GM19324 (cell line): ENCODE data around the gene KRTAP25-1.

Source experiments
- ATAC-seq: cut with Tn5 transposase; IDR thresholded peaks from one replicate; pipeline ENCODE4 v1.9.1; 2021; ENCODE audit warnings: mild to moderate bottlenecking, moderate library complexity; ENCODE audit not compliant: unreplicated experiment, low FRiP score

Gene KRTAP25-1

GRCh38 chr21:30289215-30289614 lies at the start of gene KRTAP25-1:
Gene KRTAP25-1 (minus strand): TSS chr21:30289514. CDS start chr21:30289490, 24 bp downstream.
- no peak for ATAC-seq

GRCh38 chr21:30338717-30339116 lies 49.4 kb upstream of the KRTAP25-1 start:
- no peak for ATAC-seq

- no peak for ATAC-seq
Observed at GRCh38 chr21:30337772-30338171, 48.5 kb upstream of the KRTAP25-1 start.

DNA sequence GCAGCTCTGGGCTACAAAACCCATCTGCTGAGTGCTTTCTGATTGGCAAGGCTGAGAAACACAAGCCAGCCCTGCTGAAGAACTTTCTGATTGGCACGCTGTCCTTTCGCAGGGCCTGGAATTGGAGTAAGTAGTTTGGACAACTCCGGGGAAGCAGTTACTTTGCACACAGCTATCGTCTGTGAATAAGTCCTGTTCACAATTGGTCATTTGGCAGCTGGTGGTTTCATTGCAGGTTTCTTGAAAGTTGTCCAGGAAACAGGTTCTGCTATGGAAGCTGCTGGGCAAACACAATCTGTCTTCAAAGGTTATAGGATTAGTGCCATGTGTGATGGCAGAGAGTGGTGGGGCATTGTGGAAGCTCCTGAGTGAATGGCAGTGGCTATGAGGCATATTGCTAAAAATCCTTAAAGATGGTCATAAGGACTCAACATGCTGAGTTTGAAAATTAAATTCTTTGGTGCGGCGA lies 48.0 kb upstream of the KRTAP25-1 start, which contains the start of gene KRTAP27-1:
TSS of gene KRTAP27-1 (minus strand) at position 419 of the 469 bp plus-strand sequence. CDS start at position 393, 26 bp downstream.
- no peak for ATAC-seq

- ATAC-seq: no peak
Observed at GRCh38 chr21:30336596-30336995, 47.3 kb upstream of the KRTAP25-1 start.

DNA sequence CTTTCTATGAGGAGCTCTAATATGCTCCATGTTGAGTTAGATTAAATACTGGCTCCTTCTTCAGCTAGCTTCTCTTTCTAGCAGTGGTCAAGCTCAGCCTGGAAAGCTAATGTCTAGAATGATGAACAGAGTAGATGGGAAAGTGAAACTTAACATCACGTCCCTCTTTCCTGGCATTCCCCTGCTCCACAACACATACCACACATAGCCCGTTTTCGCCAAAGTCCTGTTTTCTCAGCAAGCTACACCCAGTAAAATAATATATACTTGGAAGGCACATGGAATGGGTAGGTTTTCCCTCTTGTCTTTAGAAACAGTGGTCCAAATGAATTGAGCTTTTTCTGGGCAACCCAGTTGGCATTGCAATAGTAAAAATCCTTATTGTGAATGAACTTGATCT lies 44.4 kb upstream of the KRTAP25-1 start:
- ATAC-seq: no peak

GRCh38 chr21:30332681-30333080 lies 43.4 kb upstream of the KRTAP25-1 start:
- ATAC-seq: no peak

DNA sequence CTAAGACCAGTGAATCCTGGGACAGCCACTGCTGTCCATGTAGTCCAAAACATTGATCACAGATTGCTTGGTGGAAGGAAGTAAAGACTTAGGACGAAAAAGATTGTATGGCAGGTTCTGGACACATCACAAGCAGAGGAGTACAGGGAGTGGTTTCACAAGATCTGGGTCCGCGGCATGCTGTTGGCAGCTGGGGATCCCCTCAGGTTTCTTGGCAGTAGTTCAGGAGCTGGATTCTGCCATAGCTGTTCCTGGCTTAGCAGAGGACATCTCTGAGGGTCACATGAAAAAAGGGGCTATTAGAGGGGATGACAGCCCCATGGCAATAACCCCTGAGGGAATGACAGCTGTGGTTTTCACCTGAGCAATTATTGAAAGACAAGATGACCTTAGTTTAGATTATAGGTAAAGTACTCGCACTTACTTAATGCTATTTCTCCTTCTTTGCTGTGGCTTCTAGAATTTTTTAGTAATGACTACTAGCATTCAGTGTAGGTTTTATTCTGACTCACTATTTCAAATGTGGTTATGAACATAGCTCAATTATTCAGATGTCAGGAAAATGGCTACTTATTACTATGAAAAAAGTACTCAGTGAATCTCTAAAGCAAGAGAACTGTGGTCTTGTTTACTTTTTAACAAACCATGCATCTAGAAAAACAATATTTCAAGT lies 40.0 kb upstream of the KRTAP25-1 start:
- no peak for ATAC-seq

DNA sequence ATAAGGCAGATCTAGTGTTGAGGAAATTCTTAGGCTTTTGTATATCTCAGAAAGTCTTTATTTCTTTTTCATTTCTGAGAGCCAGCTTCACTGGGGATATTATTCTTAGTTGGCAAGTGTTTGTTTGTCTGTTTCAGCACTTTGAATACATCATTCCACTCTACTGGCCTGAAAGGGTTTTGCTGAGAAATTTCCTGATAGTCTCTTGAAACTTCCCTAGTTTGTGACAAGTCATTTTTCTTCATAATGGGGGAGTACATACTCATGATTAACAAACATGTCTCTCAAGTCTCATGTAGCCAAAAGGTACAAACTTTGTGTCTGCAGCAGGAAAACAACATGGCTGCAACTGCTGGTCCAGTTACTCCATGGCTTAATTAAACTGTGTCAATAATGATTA lies 37.1 kb upstream of the KRTAP25-1 start:
- ATAC-seq: no peak

- no peak for ATAC-seq
Observed at GRCh38 chr21:30320215-30320614, 30.9 kb upstream of the KRTAP25-1 start, which contains the start of gene KRTAP26-1. Gene KRTAP26-1 (minus strand): TSS chr21:30320315. CDS start chr21:30320035, 280 bp downstream.

GRCh38 chr21:30315701-30316100 lies 26.4 kb upstream of the KRTAP25-1 start:
- no peak for ATAC-seq

DNA sequence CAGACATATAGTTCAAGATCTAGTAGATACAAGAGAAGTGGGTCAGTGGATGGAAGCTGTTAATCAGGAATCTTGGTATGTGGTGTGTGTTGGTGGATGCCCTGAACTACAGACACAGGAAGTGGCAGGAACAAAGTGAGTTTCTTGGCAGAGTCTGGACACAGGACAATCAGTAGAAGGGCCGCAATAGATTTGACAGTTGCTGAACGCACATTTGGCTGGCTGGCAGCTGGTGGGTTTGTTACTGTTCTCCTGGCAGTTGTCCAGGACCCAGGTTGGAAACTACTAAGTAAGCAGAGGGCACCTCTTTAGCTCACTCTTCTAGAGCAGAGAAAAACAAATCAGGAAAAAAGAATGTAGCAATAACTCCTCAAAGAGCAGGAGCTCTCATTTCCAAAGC lies 17.6 kb upstream of the KRTAP25-1 start:
- no peak for ATAC-seq

- no peak for ATAC-seq
Observed at GRCh38 chr21:30305136-30305535, 15.8 kb upstream of the KRTAP25-1 start.

GRCh38 chr21:30282850-30283249 lies 6.5 kb downstream of the KRTAP25-1 start, which contains the start of gene KRTAP24-1:
Gene KRTAP24-1 (minus strand): TSS chr21:30282950. CDS start chr21:30282932, 18 bp downstream.
- ATAC-seq: no peak

DNA sequence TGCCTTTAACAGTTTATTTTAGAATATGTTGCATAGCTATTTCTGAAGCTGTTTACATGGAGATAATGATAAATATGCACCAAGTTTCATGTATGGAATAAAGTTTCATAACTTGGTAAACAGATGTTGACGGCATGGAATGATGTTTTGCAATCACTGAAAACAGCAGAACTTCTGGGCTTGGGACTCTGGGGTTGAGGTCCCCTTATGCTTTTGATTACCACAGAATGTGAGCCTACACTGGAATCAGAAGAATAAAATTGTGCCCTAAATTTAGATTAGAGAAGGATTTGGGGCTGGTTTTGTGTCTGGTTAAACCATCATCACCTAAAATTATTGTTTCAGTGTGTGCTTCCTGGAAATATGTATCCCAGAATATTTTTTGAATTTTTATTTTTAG lies 17.7 kb downstream of the KRTAP25-1 start:
- no peak for ATAC-seq

GRCh38 chr21:30271156-30271555 lies 18.2 kb downstream of the KRTAP25-1 start:
- no peak for ATAC-seq

DNA sequence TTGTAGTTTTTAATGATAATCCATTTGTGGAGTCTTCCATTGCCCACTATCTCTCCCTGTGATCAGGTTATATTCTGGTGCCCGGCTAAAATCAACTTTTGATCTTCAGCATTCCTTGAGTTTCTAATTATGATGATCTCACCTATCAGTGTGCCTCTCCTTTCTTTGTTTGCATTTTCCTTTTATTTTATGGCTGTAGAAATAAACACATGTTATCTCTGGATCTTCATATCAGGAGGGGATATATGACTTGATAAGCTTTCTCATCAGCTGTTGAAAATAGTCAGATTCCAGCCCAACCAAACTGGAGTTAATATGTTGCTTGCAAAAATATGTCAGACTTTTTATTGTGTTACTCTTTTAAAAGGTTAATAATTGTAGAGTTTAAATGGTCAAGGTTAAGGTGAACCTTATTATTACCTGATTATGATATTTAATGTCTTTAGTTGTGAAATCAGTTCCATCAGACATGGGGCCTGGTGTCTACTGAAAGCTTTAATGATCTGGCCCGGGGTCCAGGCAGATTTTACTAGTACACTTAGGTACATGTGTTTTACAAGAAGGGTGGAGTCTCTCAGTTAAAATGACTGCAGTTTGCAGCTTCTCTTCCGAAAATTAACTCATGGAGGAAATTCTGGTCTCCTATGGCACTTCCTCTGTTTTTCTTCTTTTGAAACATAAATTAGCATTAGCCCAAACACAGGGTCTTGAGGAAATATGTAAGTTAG lies 19.3 kb downstream of the KRTAP25-1 start:
- no peak for ATAC-seq

- ATAC-seq: no peak
Observed at GRCh38 chr21:30268608-30269197, 20.6 kb downstream of the KRTAP25-1 start.

- ATAC-seq: no peak
Observed at GRCh38 chr21:30257773-30258172, 31.5 kb downstream of the KRTAP25-1 start.

DNA sequence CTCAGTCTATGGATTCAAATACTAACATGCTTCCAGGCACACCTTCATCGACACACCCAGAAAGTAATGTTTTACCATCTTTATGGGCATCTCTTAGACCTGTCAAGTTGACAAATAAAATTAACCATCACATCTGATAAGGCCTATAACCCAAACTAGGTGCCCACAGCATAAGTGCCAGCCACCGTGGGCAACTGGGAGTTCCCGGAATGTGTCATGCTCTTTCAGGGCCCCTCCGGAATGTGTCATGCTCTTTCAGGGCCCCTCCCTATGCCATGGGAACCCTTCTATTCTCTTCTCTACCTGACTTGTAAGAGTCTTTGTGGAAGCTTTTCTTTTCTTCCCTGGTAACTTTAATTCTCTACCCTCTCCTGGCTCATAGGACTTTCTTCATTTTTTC lies 33.2 kb downstream of the KRTAP25-1 start:
- no peak for ATAC-seq

GRCh38 chr21:30255679-30256078 lies 33.6 kb downstream of the KRTAP25-1 start:
- ATAC-seq: no peak
